Embryonic facial prominence (tissue), 1 donor: ENCODE data around the gene MVB12B.

ENCODE experiments used
- DNase-seq: peaks from one replicate; pipeline ENCODE4 v3.0.0-alpha.2; 2016; ENCODE audit errors: extremely low spot score

The MVB12B gene

DNA sequence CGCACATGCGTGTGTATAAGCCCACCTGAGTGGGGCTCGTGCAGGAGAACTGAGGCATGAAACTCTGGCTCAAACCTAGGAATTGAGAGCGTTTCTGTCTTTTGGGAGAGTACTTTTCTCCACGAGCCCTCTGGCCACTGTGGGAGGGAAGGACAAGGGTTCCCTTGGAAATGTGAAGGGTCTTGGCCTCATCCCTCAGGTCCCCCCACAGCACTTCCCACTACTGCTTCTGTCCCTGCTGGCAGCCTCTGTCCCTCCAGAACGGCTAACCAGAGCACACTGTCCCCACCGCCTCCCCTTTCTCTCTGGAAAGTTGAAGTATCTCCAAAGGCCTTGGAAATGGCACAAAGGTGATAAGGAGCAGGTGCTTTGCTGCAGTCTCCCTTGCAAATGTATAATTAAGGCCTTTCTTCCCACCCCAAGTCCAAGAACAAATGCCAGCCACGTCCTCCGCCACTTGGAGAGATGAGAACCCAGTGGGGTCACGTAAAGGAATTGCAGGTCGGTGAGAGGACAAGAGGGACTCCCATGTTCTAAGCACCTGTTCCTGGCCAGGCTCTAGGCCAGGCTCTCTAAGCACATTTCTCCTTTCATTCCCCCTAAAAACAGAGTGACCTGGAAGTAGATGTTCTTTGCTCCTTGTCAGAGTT lies 179.2 kb downstream of the MVB12B start:
- no peak for DNase-seq

DNA sequence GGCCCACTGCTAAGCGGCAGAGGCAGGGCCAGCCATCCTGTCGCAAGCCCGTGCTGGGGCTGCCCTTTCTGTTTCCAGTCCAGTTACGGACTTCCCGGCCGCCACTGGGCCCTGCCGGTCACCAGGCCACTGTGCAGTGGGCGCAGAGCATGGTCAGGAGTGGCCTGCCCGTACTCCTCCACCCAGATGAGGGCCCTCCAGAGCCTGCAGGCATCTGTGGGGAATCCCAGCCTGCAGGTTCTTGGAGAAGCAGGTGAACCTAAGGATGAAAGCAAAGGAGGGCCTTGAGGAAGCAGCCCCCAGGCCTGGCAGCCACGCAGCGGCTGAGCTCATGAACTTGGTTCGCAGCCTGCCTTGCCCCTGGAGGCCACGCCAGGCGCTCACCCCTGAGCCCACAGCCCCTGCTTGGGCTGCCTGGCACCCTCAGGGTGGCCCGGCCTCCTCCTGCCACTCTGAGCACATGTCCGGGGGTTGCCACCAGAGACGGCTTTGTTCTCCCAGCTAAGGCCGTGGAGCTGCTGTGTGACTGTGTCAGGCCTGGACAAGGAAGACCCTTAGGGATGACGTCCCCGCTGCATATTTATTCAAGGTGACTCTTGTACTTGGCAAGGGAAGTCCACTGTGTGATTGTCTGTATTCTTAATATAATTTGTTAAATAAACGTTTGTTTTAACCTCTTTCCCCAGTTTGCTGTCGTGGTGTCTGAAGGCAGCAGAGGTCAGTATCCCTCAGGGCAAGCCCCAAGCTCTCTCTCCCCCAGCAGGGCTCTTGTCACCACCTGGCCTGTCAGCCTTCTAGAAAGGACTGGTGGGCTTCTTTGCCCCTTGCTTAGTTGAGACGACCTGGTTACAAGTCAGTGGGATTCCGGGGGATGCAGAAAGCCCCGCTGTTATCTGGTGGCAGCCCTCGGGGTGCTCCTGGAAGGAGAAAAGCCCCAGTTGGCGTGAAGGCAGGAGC lies 180.0 kb downstream of the MVB12B start:
- DNase-seq = no peak

DNA sequence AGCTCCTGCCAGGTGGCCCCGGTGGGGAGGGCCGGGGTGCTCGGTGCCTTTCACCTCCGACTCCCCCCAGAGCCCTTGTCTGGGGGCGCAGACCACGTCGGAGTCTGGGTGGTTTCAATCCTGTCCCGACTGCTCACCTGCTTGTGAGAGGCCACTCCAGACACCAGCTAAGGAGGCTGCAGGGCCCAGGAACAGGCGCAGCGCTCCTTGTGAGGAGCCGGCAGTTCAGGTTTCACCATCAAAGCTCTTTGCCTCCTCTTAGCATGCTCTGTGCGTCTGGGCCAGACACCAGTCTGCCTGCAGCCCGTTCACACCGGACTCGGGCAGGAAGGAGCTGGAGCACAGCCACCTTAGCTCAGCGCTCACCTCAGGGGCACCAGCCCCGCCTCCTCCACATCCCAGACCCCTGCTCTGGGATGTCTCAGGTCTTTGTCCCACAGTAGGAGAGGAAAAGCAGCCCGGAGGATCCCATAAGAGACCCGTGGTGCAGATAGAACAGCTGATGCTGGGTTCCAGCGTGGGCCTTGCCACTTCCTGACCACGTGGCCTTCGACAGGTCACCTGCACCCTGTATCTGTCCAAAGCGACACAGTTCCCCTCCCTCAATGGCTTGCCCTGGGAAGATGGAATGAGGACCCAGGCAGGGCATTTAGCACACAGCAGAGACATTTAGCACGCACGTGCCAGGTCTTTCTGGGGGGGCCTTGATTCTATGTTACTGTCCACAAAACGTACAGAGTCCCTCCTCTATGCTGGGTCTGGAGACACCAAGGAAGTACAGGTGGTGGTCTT lies 180.9 kb downstream of the MVB12B start:
- no peak for DNase-seq

DNA sequence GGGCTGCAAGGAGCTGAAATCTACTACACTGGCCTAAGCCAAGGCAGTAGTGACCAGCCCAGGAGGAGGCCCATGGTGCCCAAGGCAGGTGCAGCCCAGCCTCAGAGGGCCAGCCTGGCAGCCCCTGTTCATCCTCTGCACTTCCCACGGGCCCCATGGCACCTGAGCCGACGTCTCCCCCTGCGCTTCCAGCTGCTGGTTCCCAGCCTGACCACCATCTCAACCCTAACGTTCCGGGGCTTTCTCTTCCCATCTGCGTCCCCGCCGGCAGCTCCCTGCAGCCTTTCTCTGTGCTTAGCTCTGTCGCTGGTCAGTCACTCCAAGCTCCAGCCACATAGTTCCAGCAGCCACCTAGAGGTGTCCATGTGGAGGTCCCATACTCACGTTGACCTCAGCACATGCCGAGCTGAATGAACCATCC lies 181.6 kb downstream of the MVB12B start:
- no peak for DNase-seq

DNA sequence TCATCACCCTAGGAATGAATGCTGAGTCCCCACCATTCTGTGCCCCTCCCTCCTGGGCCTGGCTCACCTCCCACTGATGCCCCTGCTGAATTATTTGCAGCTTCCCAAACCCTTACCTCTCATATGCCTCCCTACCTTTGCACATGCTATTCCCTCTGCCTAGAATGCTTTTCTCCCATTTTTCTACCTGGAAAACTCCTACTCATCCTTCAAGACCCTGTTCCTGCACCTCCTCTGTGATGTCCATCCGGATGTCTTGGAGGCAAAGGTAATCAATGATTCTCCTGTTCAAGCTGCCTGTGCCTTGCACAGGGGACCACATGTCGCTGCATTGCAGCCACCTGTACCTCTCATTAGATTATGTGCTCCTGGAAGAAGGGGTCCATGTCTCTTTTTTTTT lies 182.3 kb downstream of the MVB12B start:
- DNase-seq = no peak

DNA sequence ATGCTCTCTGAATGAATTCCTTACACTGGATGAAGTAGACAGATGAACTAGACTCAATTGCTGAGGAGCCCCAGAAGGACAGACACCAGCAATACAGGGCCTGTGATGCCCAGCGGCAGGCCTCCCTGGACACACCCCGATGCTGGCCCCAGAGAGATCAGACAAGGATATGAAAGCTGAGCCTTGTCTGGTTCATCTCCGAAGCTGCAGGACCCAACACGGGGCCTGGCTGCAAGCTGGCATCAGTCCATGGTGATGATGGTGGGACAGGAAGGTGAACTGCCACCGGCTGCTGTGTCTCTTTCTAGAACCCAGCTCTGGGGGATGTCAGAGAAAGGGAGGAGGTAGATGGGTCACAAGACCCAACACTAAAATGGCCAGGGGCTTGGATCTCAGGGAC lies 183.1 kb downstream of the MVB12B start:
- DNase-seq = no peak

DNA sequence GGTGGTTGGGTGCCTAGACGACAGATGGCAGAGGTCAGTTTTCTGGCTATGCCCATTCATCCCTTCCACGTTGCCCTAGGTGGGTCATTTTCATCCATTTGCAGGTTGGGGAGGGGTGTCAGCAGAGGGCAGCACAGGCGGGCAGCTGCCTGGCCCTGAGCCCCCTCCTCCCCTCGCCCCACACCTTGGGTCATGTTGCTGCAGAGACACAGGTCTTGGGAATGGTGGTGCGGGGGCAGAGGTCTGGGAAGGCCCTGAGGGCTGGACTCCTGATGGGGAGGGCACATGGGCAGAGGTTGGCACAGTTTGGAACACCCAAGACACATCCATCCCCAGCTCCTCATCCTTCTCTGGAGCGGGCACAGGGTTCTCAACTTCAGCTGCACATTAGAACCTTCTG lies 183.9 kb downstream of the MVB12B start:
- DNase-seq = no peak

DNA sequence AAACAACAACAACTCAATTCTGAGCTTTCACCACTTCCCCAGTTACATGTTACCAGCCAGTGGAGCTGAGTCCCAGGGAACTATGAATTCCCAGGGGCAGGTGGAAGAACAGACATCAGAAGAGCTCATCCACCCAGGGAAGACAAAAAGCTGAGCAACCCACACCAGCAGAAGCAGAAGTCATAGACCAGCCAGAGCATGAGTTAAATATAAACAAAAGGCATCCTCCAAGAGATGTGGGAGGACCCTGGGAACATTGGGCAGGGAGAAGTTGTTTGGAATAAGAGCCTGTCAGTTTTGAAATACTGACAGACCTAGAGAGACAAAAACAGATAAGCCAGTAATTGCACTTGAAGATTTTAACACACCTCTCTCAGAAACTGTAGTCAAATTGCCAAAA lies 184.8 kb downstream of the MVB12B start:
- no peak for DNase-seq

DNA sequence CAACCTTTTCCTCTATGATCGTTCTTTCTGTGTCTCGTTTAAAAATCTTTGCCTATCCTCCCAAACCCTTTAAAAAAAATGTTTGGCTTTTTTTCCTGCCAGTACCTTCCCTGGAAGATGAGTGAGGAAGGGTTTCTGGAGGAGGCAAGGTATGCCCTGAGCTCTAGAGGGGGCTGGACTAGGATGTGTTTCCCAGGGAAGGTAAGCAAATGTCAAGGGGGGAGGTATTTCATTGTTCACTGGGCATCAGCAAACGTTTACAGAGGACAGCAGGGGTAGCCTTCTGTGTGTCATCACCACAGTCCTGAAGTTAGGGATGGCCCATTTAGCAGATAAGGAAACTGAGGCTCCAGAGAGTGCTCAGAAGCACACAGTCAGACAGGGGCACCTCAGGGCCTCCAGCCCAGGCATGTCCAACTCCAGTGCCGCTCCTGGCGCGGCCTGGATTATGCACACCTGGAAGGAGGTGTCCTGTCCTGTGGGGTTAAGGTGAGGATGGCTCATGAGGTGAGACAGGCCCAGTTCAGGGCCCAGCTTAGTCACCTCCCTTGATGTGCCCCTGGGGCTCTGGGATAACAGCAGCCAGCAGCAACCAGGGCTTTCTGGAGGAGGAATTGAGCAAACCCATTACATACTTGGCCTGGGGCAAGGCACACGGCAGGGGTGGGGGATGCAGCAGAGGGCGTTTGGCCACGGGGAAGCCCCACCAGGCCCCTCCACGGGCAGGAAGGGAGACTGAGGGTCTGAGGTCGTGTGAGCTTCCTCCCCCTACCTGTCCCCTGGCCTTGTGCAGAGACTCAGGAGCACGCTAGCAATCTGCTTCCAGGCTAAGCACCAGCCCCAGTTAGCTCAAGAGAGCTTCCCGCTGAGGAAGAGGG lies 186.8 kb downstream of the MVB12B start:
- no peak for DNase-seq

DNA sequence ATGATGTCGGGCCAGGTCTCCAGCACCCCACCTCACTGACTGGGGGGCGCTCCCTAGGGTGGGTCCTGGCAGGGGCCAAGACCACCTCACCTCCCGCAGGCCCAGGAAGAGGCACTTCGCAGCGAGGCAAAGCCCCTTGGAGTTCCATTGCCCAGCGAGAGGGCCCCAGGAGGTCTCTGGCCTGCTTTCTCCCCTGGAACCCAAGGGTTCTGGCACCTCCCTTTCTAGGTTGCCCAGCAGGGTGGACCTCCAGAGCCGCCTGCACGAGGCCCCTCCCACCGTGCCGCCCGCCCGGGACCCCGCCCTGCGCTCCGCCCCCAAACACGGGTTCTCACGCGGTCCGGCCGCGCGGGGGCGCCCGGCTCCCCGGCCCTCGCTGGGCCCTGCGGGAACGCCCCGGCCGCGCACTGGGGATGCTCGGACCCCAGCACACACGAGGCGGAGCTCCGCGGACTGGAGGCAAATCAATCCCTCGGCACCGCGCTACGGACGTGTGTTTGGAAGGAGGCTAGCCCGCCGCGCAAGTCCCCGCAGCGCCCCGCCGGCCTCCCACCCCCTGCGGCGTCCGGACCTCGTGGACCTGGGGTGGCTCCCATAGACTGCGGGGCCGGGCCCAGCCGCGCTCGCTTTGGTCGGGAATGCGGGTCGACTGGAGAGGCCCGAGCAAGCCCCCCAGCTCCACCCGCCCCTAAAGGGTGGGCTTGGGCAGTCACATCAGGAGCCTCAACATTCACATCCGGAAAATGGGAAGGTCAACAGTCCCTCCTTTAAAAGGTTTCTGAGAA lies 187.6 kb downstream of the MVB12B start:
- DNase-seq = no peak

DNA sequence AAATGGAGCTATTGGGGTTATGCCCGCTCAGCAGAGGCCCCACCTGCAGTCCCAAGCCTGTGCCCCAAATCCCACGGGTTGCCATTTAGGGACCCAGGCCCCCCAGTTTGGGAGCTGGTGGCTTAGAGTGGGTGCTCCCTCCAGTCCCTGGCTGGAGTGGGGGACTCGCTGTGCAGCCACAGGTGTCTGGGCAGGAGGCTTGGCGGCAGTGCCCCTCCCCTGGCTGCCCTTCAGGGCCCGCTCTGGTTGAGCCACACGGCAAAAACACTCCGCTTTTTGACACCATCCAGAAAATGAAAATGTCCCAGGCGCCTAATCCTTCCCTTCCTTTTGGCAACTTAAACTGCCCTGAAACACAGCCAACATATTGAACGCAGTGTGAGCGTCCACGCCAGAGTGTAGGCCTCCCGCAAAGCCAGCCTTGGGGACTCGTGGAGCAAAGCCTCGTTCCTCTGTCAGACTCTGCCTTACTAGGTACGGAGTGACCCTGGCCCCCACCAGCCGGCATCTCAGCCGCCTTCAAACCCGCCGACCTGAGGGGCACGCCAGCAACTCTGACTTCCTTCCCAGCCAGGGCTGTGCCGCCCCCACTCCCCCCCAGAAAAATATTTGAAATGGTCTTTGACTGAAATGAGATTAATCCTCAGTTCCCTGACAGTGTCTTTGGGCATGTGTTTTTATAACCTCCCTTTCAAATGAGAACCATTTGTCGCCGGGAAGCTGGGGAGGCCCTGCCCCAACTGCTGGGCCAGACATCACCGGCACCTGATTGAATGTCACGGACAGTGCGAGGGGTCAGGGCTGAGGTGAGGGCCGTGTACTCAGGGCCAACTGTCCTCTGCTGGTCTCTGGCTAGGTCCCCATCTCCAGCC lies 188.6 kb downstream of the MVB12B start:
- DNase-seq = no peak

DNA sequence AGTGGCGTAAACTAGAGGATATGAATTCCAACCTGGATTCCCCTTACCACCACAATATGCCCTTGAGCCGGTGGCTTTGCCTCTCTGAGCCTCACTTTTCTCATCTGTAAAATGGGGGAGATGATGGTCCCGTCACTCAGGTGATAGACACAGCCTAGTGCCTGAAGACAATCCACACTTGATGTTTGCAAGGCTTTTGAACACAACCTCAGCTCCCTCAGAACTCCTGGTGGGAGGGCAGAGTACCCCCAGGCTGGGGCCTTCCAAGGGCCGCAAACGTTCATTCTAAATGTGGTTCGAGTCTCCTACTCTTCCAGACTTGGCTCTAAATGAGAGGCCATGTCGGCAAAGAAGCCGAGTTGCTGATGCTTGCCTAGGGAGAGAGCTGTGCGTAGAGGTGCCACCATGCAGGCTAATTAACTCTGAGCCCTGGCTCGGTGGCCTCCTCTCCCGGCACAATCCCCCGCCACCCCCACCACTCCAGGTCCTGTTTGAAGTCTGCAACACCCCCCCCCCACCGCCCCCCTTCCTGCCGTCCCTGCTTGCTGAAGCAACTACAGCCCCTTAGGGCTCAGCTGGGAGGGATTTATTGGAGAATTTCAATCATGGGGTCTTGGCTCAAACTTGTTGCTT lies 189.4 kb downstream of the MVB12B start:
- no peak for DNase-seq

DNA sequence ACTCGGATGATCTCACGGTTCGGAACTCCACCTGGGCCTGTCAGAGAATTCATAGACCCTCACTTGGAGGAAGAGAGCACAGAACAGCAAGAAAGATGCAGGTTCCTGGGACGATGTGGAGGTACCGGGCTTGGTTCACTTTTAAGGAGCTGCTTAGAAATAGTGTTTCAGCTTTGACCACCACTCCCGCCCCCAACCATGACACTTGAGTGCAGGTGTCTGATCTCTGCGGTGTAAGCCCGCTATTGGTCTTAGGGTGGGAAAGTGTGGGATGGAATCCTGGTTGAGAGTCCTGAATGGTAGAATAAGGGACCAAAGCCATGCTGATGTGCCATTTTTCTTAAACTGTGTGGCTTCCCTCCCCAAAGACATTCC lies 189.9 kb downstream of the MVB12B start:
- DNase-seq = no peak

DNA sequence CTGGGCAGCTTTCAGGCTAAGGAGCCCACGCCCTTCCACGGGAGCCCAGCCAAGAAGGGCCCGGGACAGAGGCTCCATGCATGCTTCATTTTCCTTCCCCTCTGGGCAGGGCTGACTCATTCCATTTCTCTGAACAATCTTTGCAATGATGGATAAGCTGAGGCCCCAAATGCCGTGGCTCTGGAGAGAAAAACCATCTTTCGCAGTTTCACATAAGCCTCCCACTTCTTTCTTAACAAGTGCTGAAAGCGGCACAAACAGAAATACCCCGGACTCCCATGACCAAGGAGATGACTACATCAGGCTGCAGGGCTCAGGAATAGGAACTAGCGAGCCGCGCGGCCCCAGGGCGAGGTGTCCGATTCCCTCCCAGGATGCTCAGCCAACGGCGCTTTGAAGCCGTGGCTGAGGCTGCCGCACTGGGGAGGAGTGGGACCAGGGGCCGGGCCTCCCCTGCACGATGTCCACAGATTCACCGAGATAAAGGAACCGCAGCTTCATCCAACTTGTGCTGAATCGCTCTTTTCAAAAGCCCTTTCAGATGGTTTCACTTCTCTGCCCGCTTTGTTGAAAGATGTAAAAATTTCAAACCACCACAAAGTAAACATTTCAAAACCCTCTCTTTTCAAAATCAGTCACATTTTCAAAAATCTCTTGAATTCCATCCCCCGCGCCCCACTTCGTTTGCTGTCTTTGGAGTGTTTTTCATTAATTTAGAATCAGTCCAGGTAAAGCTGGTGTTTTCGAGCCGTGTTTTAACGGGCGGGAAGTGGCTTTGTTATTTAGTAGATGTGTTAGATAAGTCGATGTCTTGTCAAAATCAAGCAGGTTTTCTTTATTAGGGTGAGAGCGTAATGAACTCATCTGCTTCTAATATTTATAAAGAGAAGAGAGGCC lies 190.6 kb downstream of the MVB12B start:
- peak; percentile 63 for DNase-seq

DNA sequence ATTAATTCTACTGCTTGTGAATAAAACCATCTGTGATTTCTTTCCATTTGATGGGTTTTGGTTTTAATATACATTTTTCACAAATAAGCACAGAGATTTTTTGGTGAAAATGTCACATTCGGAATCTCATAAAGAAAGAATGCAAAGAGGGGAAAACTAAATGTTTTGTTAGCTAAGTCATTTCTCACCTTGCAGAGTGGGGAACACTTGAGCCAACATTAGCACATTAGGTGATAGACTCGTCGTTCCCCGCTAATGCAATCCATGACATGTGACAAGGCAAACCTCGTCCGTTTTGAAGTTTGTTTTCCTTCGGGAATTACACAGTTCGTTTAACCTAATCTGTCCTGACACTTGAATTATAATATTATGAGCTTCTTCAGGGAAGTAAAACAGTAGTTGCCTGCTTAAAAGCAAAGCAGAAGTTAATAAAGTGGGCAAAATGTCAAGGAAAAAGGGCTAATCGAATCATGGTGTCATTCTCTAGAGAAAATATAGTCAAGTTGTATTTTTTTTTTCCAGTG lies 191.3 kb downstream of the MVB12B start:
- no peak for DNase-seq

DNA sequence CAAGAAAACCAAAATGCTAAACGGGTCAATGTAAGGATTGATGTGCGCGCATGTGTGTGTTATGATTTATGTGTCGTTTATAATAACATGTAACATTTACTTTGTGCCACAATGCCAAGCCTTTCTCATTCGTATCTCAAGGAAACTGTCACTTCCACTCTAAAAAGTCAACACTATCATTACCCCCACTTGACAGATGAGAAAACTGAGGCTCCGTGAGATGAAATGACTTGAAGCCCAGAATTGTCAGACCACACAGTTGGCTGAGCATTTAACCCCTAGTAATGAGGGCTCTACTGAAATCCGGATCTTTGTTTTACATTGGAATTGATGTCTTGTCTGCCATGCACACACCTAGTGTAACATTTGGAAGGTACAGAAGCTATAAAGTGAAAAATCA lies 192.1 kb downstream of the MVB12B start:
- no peak for DNase-seq

DNA sequence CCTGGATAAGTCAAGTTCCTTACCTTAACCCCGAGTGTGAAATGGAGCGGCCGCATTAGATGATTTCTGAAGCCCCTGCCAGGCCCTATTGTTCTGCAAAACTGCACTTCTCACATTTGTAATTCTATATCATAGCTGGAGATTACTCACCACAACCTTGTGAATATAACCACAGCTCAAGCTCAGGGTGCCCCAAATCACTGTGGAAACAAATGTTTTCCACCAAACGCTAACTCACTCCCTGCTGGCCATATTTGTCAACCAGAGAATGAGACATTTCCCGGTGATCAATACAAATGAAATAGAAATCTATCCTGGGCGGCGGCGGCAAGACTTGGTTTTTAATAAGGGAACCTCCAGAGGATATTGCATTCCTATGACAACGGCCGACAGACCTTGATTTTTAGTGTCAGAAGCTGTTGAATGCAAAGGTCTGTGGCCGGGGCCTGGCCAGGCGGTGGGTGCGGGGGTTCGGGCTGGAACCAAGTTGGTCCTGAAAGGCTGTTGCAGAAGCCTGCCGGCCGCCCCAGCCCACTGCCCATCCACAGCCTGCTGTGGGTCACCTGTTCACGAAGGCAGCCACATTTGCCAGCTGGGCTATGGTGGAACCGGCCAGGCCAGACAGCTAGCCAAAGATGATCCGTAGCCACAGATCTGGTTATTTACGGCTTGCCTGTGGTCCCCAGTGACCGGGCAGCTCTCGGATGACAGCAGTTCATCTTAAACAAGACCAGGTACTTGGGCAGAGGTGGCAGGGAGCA lies 193.2 kb downstream of the MVB12B start:
- DNase-seq = no peak
